Activated gamma-delta T cell (primary cell): Measurements from ENCODE around the gene CMSS1.
"Not testable (repeated sequence)": the region's sequence is repeated elsewhere in the genome, so short reads cannot be mapped to it uniquely, and the experiment has no call there.

Source experiments
- DNase-seq: peaks from one replicate; lab custom pipeline; 2025; lab: John Stamatoyannopoulos, UW

The CMSS1 gene

GRCh38 chr3:100226712-100227429, 409.2 kb downstream of the CMSS1 start:
- DNase-seq, result no peak

DNA sequence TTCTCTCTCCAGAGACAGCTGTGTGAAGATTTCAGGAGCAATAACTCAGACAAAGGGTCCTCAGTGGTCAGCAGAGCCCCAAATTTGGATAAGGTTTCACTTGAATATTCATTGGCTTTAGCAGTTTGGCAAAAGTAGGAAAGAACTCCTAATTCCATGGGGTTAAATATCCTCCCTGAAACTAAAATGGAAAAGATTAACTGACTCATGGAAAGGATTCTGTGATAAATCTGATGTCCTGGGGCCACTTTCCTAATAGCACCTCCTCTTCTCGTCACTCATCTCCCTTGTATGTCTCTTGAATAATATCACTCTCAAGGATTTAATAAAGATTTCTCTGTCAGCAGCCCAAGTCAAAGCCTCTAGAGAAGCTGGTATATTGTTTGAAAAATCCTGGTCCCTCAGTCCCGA, 409.9 kb downstream of the CMSS1 start:
- DNase-seq, result no peak

DNA sequence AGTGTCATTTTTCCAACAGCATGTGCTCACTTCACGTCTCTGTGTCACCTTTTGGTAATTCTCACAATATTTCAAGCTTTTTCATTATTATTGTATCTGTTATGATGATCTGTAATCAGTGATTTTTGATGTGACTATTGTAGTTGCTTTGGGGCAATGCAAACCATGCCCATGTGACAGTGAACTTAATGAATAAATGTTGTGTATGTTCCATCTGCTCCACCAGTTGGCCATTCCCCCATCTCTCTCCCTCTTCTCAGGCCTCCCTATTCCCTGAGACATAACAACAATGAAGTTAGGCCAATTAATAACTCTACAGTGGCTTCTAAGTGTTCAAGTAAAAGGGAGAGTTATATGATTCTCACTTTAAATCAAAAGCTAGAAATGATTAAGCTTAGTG, 410.6 kb downstream of the CMSS1 start:
- DNase-seq, result no peak

GRCh38 chr3:100229188-100229587, 411.5 kb downstream of the CMSS1 start:
- not testable (repeated sequence) for DNase-seq

DNA sequence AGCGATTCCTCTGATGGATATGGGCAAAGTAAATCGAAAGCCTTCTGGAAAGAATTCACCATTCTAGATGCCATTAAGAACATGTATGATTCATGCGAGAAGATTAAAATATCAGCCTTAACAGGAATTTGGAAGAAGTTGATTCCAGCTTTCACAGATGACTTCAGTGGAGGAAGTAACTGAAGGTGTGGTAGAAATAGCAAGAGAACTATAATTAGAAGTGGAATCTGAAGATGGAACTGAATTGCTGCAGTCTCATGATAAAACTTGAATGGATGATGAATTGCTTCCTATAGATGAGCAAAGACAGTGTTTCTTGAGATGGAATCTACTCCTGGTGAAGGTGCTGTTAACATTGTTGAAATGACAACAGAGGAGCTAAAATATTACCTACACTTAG, 413.0 kb downstream of the CMSS1 start:
- DNase-seq, result no peak
